HG03196 (cell line): ENCODE results near the gene KLHL3.
A peak's percentile ranks its signal among the peaks of the same experiment; 100 is the strongest.

ENCODE experiments used
- ATAC-seq: cut with Tn5 transposase; IDR thresholded peaks from one replicate; pipeline ENCODE4 v1.9.1; 2021; ENCODE audit not compliant: unreplicated experiment

Gene KLHL3

DNA sequence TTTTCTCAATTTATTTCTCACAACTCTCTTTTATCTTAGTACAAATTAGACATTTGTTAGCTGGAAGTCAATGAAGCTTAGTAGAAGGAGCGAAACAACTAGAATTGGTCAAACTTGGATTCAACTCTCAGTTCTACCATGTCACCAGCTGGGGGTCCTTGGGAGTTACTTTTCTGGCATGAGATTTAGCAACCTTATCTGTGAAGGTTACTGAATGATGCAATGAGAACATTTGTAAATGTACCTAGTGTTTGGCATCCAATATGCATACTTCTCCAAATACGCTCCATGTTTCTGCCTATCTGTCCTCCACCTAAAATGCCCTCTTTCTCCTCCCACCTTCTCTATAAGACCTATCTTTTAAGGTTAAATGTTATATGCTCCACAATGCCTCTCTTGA, 12.0 kb upstream of the KLHL3 start:
- ATAC-seq, result no peak

DNA sequence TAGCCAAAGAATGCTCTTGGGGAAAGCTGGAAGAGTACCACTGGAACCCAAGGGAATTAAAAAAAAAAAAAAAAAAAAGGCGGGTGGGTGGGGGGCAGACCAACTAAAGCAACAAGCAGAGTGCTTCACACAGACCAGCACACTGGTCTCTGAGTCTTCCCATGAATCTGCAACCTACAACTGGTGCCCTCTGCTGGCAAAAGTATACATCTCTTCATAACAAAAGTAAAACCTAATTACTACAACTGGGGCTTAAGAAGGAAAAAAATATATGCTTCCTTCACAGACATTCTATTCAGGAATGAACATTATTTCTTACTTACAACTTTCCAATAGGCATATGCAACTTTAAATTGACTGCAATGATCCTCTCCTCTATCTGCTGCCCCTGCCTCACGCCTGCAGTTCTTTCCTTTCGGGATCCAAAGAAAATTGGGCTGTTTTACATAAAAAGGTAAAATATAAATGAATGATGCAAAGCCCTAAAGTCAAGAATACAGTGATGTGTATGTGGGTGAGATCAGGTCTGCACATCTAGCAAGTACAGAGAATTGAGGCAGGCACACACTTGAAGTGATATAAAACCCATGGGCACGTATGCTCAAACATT, 7.2 kb upstream of the KLHL3 start:
- ATAC-seq, result no peak

DNA sequence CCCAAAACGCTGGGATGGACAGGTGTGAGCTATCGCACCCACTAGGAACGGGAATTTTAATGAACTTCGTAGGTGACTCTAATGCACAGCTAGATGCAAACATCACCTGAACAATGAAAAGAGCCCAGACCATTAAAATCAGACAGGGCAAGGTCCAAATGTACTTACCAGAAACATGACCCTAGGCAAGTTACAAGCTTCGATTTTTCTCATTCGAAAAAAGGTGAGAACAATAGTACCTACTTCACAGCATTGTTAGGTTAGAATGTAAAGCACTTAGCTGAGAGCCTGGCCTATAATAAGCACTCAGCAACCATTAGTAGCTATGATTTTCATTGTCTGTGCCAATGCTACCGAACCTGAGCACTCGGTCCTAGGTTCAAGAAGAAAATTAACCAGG, 5.8 kb upstream of the KLHL3 start:
- no peak for ATAC-seq

DNA sequence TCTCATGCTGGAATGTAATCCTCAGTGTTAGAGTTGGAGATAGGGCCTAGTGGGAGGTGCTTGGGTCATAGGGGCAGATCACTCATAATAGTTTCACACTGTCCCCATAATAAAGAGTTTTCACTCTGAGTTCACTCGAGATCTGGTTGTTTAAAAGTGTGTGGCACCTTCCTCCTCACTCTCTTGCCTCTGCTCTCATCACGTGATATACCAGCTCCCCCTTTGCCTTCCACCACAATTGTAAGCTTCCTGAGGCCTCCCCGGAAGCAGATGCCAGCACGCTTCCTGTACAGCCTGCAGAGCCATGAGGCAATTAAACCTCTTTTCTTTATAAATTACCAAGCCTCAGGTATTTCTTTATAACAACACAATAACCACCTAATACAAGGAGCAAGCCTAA, 3.8 kb upstream of the KLHL3 start:
- ATAC-seq, result no peak

DNA sequence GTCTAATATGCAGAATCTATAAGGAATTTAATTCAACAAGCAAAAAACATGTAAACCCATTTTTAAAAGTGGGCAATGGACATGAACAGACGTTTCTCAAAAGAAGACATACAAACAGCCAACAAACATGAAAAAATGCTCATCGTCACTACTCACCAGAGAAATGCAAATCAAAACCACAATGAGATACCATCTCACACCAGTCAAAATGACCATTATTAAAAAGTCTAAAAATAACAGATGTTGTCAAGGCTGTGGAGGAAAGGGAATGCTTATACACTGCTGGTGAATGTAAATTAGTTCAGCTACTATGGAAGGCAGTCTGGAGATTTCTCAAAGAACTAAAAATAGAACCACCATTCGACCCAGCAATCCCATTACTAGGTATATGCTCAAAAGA, 3.1 kb upstream of the KLHL3 start:
- no peak for ATAC-seq

DNA sequence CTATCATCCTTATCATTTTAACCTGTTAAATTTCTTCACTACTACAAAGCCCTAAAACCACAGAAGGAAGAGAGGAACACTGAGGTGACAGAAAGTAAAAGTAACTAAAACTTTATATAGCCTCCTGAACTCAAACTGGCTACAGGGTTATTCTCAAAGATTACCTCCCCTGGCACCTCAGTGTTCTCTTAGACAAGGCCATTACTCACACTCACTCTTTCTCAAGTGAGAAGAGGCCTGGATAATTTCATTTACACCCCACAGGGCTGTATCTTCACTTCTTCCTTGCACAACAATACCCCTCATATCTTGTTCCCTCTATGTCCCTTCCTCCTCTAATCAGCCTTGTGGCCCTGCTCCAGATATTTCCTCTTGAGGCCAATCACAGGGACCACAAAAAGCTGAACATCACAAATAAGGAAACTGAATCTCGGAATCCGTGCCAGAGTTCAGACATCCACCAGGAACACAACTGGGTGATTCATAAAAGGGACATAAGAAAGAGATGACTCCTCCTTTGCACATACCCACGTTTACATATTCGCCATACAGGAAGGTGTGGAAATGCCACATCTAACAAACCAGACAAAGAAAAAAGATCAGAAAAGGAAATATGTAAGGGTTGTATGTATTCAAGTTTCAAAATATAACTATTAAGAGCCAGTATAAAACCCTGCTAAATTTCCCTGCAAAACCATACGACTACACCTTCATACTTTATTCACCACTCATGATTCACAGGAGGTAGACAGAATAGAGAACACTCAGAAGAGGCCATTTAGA, 1.7 kb upstream of the KLHL3 start:
- no peak for ATAC-seq

DNA sequence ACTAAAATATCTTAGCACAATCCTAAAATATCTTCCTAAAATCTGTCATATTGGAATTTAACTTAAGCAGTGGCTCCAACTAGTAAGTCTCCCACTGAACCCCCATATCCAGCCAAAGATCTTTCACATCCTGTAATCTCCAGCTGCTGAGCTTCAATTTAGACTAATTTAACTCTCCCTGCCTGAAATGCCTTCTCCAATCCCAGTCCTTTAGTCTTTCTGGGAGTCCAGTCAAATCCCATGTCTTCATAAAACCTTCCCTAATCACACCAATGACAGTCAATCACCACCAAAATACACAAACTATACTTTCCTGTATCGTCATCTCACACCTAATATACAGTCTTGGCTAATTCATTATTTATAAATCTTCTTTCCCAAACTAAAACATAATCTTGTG, 607 bp upstream of the KLHL3 start:
- no peak for ATAC-seq

DNA sequence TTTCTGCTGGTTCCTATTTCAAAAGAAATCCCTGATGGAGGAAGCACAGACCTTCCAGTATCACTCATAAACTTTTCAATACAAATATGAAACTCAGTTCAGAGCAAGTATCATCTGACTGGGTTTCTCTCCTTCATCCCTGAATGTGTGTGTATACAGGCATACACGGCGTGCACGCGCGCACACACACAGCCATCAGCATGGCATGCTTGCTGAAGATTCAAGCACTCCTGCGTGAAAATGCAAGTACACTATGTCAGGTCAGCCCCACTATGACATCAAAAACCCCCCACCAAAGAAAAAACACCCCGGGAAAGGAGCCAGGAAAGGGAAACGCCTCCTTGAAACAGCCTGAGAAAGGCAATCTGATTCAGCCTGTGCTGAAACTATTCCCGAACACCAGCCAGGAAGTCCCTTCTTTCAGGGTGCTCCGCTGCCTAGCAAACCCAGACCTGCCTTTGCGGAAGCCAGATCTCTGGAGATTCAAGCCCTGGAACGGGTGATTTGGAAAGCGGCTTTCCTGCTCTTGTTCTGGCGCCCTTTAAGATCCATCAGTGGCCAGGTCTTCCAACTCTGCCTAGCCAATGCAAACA, 831 bp downstream of the KLHL3 start:
- ATAC-seq, result peak; percentile 16

DNA sequence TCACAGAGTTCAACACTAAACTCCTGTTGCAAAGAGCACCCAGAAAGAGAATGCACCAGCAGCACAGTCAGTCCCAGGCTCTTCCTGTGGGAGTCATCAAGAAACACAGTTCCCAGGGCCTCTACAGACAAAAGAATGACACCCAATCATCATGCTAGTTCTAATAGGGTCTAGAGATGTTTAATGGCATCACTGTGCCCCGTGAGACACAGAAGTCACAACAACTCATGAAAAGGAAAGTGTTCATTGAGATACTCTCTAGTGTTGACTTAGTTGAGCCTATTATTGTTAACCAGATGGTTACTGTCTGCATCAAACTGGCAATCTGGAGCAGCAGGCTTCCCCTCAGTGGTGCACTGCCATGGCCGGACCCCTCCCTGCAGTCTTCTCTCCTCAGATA, 1.6 kb downstream of the KLHL3 start:
- no peak for ATAC-seq

DNA sequence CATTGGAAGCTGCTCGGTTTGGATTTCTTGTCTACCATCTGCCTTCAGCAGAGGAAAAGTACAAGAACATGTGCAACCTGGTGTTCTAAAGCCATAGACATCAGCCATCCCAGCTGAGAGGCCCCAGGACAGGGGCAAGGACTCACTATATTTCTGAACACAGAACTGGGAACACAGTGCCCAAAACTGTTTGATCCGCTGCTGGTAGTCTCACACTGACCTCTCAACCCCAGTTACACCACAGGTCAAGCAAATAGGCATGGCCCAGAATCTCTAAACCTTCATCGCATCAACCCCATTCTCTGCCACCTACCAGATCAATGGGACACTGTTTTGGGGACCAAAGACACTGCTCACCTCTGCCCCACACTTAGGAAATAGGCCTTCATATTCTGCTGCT, 2.0 kb downstream of the KLHL3 start:
- ATAC-seq, result no peak

DNA sequence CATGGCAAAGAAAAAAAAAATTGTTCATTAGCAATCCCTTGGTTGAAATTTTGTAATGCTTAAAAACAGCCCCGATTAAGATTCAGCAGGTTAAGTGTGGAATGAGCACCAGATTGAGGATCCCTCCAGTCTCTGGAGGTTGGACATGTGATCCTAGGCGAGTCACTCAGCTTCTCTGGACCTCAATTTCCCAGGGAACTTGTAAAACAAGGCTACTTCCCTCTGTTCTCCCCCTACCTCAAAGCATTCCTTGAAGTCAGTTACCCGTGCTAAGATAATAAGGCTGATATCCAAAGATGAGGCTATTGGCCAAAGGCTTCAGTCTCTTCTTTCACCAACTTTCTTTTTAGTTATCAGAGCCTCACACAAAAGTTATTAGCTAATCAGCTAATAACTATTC, 2.9 kb downstream of the KLHL3 start:
- ATAC-seq, result no peak

DNA sequence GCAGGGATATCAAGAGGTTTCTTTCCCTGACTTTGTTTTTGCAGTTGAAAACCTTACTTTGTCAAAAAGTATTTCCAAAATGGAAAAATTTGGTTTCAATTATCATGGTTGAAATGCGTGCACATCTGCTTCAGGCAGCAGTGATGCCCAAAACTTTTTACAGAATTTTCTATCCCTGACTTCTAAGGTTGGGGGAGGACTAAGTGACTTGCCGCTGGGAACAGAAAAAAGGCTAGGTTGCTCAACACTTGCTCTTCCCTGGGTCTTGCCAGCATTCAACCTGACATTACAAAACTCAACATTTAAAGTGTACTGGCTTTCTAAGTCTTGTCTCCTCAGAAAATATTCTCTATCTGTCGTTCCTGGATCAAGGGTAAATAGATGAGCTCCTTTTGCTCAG, 4.7 kb downstream of the KLHL3 start:
- no peak for ATAC-seq

DNA sequence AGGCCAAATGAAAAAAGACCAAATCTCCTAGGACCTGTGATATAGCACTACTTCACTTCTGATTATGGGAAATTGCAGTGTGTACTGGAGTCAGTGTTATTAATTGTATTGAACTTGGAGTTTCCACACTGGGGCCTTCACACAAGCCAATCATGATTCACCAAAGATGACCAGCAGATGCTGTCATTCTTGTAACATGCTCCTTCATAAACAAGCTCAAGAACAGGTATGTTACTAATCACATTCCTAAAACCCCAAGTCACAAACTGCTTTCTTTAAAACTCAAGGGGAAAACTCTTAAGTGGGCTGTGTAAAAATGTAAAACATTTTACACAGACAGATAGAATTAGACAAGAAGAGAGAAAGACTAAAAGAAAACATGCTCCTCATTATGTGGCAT, 5.6 kb downstream of the KLHL3 start:
- ATAC-seq, result no peak

DNA sequence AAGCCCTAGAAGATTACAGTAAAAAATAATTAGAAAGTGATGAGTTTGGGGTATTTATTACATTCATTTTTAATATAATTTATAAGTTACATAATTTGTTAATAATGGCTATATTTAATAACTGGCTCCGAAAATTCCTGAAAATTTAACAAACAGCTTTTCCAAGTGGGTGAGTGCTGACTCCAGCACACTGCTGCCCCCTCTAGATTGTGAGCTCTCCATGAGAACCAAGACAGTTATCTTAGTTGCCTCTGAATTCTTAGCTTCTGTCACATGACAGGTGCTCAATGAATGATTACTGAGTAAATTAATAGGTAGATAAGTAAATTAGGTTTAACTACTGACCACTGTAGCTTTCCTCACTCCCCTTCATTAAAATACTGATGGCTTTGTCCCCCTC, 7.8 kb downstream of the KLHL3 start:
- ATAC-seq, result no peak

DNA sequence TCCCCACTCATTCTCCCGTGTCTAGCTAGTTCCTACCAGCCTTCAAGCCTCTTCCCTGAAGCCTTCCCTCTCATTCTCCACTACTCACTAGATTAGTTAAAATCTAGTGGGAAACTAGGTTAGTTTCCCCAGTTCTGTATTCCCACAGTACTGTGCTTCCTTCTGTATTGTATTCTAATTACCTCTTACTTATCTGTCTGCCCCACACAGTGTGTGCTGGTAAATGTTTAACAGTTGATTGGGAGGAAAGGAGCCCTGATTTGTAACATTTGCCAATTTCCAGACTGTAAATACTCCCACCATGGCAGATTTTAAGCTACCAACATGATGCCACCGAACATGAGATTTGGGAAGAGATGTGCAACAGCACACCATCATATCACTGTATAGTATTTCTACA, 8.3 kb downstream of the KLHL3 start:
- no peak for ATAC-seq

DNA sequence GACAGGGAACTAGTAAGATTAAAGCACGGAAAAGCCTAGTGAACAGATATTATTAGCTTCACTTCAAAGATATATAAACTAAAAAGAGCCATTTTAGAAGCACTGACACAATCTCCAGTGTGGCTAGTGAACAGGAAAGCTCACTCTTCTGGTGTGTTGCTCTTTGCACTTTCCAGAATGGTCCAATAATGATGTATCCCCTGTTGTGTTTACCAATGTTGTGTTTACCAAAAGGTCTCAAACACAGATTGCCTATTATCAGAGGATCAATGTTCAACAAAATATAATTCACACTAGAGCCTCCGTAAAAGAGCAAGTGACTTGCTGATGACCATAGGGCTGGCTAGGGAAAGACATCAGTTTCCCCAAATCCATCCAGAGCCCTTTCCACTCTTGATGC, 11.6 kb downstream of the KLHL3 start:
- ATAC-seq, result no peak

DNA sequence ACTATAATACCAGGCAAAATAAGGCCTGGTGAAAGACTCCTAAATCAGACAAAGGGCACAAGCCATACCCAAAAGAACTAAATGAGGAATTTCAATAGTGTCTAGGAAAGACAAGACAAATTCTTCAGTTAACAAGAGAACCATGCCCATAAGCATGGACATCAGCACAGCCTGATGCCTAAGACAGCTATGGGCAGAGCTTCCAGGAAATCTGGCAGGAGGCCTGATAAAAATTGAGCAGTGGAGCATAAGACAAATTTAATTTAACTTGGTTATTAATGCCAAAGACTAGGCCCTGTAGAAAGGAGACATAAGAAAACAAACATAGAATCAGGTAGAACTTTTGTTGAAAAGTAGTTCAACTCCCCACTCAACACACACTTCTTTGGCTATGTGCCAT, 17.3 kb downstream of the KLHL3 start:
- ATAC-seq, result no peak

DNA sequence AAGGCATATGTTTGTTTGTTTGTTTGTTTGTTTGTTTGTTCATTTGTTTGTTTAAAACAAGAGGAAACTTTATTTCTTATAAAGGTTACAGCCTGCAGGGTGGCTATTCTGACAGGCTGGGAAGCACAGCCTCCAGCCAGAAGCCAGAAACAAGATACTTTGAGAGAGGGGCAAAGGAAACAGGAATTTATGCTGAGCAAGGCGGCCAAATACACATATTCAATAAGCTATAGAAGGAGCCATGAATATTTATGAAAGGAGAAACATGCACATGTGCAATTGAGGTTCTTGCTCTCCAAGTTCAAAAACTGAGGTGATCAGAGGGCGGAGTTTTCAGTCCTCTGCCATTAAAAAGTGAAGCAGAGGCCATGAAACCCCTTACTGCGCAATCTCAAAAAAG, 19.6 kb downstream of the KLHL3 start:
- ATAC-seq, result no peak

DNA sequence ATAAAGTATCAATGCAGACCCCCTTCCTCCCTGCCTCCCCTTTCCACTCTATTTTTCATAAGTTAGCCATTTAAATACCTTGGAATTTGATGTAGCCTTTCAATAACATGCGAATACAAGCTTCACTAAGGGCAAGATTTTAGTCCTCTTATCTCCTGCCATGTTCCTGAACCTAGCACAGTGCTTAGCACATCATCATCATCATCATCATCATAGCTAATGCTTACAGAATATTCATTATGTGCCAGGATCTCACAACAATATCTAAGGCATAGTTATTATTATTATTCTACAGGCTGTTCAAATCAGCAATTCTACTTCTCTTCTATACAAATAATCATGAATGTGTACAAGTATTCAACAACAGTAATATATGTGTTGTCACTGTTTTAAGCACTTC, 20.4 kb downstream of the KLHL3 start:
- ATAC-seq, result no peak

DNA sequence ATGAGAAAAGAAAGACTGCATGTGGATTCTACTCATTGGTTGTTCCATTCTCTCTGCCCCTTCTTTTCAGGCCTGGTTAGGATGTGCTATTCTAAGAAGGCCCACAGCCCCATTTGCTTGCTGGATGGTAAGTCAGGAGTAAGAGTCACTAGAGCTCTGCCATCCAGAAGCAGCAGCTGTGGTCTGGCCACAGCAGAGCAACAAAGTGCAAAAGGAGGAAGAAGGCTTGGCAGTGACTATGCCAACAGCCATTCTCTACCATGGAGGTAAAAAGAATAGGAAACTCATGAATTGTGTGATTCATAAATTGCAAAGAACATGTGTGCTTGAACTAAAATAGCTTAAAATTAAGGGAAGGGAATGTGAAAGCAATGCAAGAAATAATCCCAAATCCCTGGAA, 20.9 kb downstream of the KLHL3 start:
- ATAC-seq, result no peak

DNA sequence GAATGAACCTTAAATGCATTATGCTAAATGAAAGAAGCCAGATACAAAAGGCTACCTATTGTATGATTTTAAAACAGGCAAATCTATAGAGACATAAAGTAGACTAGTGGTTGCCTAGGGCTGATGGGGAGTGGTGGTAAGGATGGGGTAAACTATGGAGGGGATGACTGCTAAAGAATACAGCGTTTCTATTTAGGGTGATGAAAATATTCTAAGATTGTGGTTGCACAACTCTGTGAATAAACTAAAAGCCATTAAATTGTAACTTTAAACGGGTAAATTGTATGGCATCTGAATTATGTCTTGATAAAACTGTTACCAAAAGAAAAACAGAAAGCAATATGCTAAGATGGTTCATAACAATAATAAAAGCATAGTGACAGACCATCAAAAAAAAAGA, 21.4 kb downstream of the KLHL3 start:
- ATAC-seq, result no peak

DNA sequence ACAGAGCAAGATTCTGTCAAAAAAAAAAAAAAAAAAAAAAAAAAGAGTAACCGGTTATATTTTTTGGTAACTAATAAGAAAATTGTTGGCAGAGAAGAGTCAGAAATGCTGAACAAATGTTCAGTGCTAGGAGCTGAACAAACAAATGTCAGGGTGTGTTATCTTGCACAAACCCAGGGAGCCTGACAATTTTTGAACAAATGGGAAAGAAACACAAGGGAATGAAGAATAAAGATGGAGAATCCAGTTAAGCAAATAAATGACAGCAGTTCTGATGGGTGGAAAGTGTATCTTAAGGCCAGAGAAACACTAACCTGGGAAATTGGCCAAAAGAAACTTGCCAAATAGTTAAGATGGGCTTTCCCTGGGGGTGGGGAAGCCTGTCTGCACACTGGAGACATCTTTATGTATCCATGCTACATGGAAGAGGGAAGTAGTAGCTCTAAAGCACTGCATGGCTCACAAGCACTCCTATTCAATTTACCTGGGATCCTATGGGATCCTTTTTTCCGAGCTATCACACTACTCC, 23.7 kb downstream of the KLHL3 start:
- no peak for ATAC-seq
